ENCODE measurements around the gene SRR.

The SRR gene

DNA sequence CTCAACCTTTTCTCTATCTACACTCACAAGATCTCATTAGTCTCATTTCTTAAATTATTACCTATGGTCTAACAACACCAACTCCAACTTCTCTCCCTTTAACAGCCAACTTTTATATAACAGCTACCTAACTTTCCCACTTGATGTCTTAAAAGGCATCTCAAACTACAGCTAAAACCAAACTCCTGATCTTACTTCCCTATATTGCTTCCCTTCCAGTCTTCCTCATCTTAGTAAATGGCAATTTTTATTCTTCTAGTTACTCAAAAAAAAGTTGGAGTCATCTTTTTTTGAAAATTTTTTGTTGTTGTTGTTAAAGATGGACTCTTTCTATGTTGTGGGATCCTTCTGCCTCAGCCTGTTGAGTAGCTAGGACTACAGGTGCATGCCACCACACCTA, 15.3 kb downstream of the SRR start:
- no peak overlapping the region for H3K4me3 ChIP-seq (ENCODE audit: low read depth, low read length)
- no peak overlapping the region for H2AFZ ChIP-seq (ENCODE audit: low read length, unreplicated experiment)
- H3K4me1 ChIP-seq (ENCODE audit: control insufficient read depth, insufficient read depth, low read length, unreplicated experiment), result no peaks in the 10 kb centered on the region
- no peaks in the 10 kb centered on the region for H3K79me2 ChIP-seq (ENCODE audit: control insufficient read depth, insufficient read depth, low read length, unreplicated experiment)
- H3K27me3 ChIP-seq (ENCODE audit: insufficient read depth, low read length), result no peaks in the 10 kb centered on the region
- H3K36me3 ChIP-seq (ENCODE audit: insufficient read depth, low read length), result peaks cover 18% of the 10 kb centered on the region
- H3K27ac ChIP-seq (ENCODE audit: low read depth, low read length), result no peak overlapping the region

DNA sequence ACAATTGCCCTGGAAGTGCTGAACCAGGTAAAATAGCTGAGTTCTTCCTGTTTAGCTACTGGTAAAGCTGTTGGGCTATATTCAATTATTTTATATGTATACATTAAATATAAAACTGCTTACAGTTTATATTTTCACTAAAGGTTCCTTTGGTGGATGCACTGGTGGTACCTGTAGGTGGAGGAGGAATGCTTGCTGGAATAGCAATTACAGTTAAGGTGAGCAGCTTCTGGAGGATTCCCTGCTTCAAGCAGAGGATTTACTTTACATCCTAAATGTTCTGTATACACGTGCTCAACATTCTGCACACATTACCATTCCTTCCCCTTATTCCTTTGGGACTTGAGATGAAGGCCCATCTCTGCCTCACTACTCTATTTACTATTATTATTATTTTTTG, 17.6 kb downstream of the SRR start:
- H3K79me2 ChIP-seq (ENCODE audit: control insufficient read depth, insufficient read depth, low read length, unreplicated experiment), result no peaks in the 10 kb centered on the region
- H3K27ac ChIP-seq (ENCODE audit: low read depth, low read length), result no peak overlapping the region
- no peaks in the 10 kb centered on the region for H3K4me1 ChIP-seq (ENCODE audit: control insufficient read depth, insufficient read depth, low read length, unreplicated experiment)
- no peak overlapping the region for H2AFZ ChIP-seq (ENCODE audit: low read length, unreplicated experiment)
- peaks cover 32% of the 10 kb centered on the region for H3K36me3 ChIP-seq (ENCODE audit: insufficient read depth, low read length)
- H3K27me3 ChIP-seq (ENCODE audit: insufficient read depth, low read length), result no peaks in the 10 kb centered on the region
- no peak overlapping the region for H3K4me3 ChIP-seq (ENCODE audit: low read depth, low read length)

DNA sequence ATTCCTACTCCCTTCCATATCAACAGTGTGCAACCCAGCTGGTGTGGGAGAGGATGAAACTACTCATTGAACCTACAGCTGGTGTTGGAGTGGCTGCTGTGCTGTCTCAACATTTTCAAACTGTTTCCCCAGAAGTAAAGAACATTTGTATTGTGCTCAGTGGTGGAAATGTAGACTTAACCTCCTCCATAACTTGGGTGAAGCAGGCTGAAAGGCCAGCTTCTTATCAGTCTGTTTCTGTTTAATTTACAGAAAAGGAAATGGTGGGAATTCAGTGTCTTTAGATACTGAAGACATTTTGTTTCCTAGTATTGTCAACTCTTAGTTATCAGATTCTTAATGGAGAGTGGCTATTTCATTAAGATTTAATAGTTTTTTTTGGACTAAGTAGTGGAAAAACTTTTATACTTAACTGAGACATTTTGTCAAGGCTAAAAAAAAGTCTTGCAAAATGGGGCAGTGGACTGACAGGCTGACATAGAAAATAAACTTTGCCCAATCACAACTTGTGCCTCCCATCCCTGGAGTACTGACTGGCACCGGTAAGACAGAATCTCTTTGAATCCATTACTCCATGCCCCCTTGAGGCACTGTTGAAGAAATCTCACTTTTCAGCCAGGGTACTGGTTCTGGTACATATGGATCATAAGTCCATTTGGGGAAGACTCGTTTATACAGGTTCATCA, 20.0 kb downstream of the SRR start:
- H2AFZ ChIP-seq (ENCODE audit: low read length, unreplicated experiment), result no peak overlapping the region
- no peak overlapping the region for H3K4me3 ChIP-seq (ENCODE audit: low read depth, low read length)
- H3K27me3 ChIP-seq (ENCODE audit: insufficient read depth, low read length), result no peaks in the 10 kb centered on the region
- H3K36me3 ChIP-seq (ENCODE audit: insufficient read depth, low read length), result peaks cover 38% of the 10 kb centered on the region
- H3K4me1 ChIP-seq (ENCODE audit: control insufficient read depth, insufficient read depth, low read length, unreplicated experiment), result no peaks in the 10 kb centered on the region
- no peaks in the 10 kb centered on the region for H3K79me2 ChIP-seq (ENCODE audit: control insufficient read depth, insufficient read depth, low read length, unreplicated experiment)
- H3K27ac ChIP-seq (ENCODE audit: low read depth, low read length), result no peak overlapping the region

DNA sequence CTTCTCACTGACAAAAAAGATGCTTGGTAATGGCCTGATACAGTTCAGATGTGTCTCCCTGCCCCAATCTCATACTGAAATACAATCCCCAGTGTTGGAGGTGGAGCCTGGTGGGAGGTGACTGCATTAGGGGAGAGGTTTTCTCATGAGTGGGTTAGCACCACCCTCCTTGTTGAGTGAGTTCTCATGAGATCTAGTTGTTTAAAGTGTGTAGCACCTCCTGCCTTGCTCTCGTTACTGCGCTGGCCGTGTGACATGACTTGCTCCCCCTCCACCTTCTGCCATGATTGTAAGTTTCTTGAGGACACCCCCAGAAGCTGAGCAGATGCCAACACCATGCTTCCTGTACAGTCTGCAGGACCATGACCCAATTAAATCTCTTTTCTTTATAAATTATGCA, 27.6 kb downstream of the SRR start:
- Histone ChIP-seq H2AFZ (ENCODE audit: low read length, unreplicated experiment) (no peak overlapping the region), H3K4me1 (ENCODE audit: control insufficient read depth, insufficient read depth, low read length, unreplicated experiment) (peaks cover 15% of the 10 kb centered on the region), H3K27ac (ENCODE audit: low read depth, low read length) (no peak overlapping the region), H3K79me2 (ENCODE audit: control insufficient read depth, insufficient read depth, low read length, unreplicated experiment) (peaks cover 50% of the 10 kb centered on the region), H3K4me3 (ENCODE audit: low read depth, low read length) (no peak overlapping the region), H3K27me3 (ENCODE audit: insufficient read depth, low read length) (no peaks in the 10 kb centered on the region), H3K36me3 (ENCODE audit: insufficient read depth, low read length) (peaks cover 53% of the 10 kb centered on the region)

DNA sequence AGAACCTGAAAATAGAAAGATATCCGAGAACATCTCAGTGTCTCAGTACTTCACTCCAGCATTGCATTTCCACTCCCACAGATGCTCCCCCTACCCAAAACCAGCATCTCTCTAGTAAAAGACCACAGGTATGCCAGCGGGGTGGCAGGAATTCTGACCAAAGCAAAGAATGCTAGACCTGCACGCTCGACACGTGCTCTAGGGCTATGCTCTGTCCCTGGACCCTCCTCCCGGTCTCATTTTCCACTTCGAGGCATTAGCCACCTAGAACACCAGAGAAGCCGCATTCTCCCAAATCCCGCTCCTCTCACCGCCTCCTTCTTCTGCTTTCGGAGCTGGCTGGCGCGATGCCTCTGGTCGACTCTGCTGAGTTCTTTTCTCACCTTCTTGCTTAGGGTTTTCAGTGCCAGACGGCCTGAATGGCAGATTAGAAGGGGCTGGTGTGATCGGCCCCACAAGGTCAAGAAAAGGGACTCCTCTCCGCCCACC, 32.0 kb downstream of the SRR start:
- H3K4me1 ChIP-seq (ENCODE audit: control insufficient read depth, insufficient read depth, low read length, unreplicated experiment), result peaks cover 19% of the 10 kb centered on the region
- peak overlapping the region; percentile 53 for H3K27ac ChIP-seq (ENCODE audit: low read depth, low read length)
- peaks cover 50% of the 10 kb centered on the region for H3K79me2 ChIP-seq (ENCODE audit: control insufficient read depth, insufficient read depth, low read length, unreplicated experiment)
- H3K4me3 ChIP-seq (ENCODE audit: low read depth, low read length), result peak overlapping the region; percentile 90
- H2AFZ ChIP-seq (ENCODE audit: low read length, unreplicated experiment), result peak overlapping the region; percentile 79
- H3K27me3 ChIP-seq (ENCODE audit: insufficient read depth, low read length), result no peaks in the 10 kb centered on the region
- peaks cover 40% of the 10 kb centered on the region for H3K36me3 ChIP-seq (ENCODE audit: insufficient read depth, low read length)

DNA sequence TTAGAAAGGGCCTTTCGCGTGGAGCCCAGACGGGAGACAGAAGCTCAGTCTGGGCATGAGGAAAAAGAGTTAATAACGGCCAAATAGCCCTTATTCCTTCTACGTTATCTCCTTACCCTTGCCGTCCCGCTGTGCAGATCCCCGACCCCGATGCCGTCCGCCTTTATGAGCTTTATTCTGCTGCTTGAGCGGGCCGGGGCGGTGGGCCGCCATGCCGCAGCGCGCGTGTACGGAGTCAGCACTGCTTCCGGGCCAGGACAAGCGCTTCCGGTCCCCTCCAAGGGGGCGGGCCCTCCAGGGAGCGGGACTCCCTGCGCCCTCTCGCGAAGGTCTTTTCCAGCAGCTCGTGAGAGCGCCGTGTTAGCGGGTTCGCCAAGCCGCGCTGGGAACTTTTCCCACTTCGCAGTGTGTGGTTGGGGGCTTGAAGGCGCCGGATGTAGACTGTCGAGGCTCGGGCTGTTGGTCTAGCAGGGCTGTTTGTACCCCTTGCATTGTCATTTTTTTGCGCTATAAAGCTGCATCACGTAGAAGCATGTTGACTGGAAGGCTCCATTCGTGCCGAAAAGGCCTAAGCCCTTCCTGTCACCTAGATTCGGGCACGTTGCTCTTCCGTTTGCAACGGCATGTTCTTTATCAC, 32.6 kb downstream of the SRR start, which contains the start of gene TSR1:
Gene TSR1 (minus strand): TSS at position 243 of the 637 bp plus-strand sequence. CDS start 30 bp downstream, at position 213.
- H3K36me3 ChIP-seq (ENCODE audit: insufficient read depth, low read length), result peaks cover 35% of the 10 kb centered on the region
- peaks cover 49% of the 10 kb centered on the region for H3K79me2 ChIP-seq (ENCODE audit: control insufficient read depth, insufficient read depth, low read length, unreplicated experiment)
- peak within 1 kb of the TSS; percentile 90 for H3K4me3 ChIP-seq (ENCODE audit: low read depth, low read length)
- peaks cover 19% of the 10 kb centered on the region for H3K4me1 ChIP-seq (ENCODE audit: control insufficient read depth, insufficient read depth, low read length, unreplicated experiment)
- H3K27ac ChIP-seq (ENCODE audit: low read depth, low read length), result peak within 1 kb of the TSS; percentile 53
- no peaks in the 10 kb centered on the region for H3K27me3 ChIP-seq (ENCODE audit: insufficient read depth, low read length)
- H2AFZ ChIP-seq (ENCODE audit: low read length, unreplicated experiment), result peak within 1 kb of the TSS; percentile 99

DNA sequence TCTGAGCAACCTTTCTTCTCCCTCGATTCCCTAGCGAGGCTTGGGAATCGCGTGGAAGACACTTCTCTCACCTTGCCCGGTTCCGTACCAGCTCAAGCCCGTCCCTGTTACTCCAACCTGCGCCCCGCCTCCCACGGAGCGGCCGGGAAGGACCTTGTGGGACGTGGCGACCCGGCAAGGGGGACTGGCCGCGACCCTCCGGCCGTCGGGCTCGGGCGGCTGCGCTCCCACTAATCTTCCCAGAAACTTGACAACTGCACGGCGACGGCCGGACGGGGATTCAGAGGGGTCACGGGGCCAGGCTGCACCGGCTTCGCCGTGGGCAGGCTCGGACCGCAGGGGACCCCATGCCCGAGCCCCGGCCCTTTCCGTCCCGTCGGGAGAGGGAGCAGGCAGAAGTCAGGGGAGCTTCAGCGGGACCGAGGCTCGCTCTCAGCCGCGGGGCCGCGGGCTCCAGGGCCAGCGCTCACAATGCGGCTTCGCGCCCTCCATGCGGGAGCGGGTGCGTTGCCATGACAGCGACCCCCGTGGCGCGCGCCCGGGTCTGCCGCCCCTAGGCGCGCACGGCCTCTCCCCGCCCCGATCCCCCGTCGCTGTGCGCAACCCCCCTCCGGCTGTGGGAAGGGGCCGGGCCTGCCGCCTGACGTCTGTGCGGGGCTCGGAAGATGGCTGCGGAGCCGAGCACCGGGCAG, 33.2 kb downstream of the SRR start, which contains the start of gene SGSM2:
Gene SGSM2 (plus strand): TSS at position 650 of the 692 bp plus-strand sequence. CDS start 188 bp downstream, outside the sequence.
- Histone ChIP-seq H3K4me1 (ENCODE audit: control insufficient read depth, insufficient read depth, low read length, unreplicated experiment) (peaks cover 19% of the 10 kb centered on the region), H3K79me2 (ENCODE audit: control insufficient read depth, insufficient read depth, low read length, unreplicated experiment) (peaks cover 45% of the 10 kb centered on the region), H3K27ac (ENCODE audit: low read depth, low read length) (peak within 1 kb of the TSS; percentile 37; the same call in 1 of the 2 replicates), H3K36me3 (ENCODE audit: insufficient read depth, low read length) (peaks cover 28% of the 10 kb centered on the region), H2AFZ (ENCODE audit: low read length, unreplicated experiment) (peak within 1 kb of the TSS; percentile 99), H3K27me3 (ENCODE audit: insufficient read depth, low read length) (no peaks in the 10 kb centered on the region), H3K4me3 (ENCODE audit: low read depth, low read length) (peak within 1 kb of the TSS; percentile 90)

DNA sequence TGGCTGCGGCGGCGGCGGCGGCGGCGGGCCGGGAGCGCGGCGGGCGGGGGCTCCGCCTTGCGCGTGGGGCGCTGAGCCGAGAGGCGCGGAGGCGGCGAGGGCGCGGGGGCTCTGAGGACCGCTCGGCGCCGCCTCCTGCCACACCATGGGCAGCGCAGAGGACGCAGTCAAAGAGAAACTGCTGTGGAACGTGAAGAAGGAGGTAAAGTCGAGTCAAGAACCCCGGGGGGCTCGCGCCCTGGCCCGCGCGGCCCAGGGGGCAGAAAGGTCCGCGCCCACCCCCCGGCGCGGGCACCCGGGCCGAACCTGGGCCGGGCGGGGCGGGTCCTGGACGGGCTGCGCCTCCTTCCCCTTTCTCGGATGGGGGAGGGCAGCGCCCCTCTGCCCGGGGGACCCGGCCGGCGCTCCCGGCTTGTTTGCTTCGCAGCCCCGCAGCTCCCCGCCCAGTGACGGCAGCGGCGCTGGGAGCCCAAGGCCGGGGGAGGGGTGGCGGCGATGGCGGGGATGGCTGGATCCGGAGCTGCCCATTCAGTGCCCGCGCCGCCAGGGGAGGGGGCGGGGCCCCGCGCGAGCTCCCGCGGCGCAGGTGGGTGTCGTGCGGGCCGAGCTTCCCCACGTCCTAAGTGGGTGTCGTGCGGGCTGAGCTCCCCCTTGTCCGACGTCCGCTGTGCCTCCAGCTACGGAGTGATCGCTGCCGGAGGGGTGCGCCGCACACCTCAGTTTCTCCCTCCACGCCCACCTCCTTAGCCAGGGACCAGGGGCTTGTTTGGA, 34.0 kb downstream of the SRR start:
- peak overlapping the region; percentile 21; the same call in 1 of the 2 replicates for H3K27ac ChIP-seq (ENCODE audit: low read depth, low read length)
- H3K27me3 ChIP-seq (ENCODE audit: insufficient read depth, low read length), result no peaks in the 10 kb centered on the region
- H3K4me3 ChIP-seq (ENCODE audit: low read depth, low read length), result peak overlapping the region; percentile 90
- H3K36me3 ChIP-seq (ENCODE audit: insufficient read depth, low read length), result peaks cover 24% of the 10 kb centered on the region
- H2AFZ ChIP-seq (ENCODE audit: low read length, unreplicated experiment), result peak overlapping the region; percentile 99
- H3K4me1 ChIP-seq (ENCODE audit: control insufficient read depth, insufficient read depth, low read length, unreplicated experiment), result peaks cover 19% of the 10 kb centered on the region
- H3K79me2 ChIP-seq (ENCODE audit: control insufficient read depth, insufficient read depth, low read length, unreplicated experiment), result peaks cover 41% of the 10 kb centered on the region

DNA sequence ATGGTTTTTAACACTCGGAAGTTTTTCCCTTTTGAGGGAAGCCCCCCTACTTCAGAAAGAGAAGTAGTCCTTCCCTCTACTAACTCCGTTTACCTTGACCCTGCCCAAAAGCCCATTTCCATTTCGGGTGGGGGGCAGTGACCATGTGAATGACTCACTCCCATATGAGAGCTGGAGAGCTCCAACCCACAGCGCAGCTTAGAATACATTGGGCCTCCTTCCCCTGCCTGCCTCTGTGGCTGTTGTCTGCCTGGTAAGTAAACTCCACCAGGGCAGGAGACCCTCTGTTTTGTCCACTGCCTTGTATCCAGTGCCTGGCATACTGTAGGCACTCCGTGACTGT, 34.5 kb downstream of the SRR start:
- H3K27ac ChIP-seq (ENCODE audit: low read depth, low read length), result no peak overlapping the region
- H3K79me2 ChIP-seq (ENCODE audit: control insufficient read depth, insufficient read depth, low read length, unreplicated experiment), result peaks cover 35% of the 10 kb centered on the region
- H3K36me3 ChIP-seq (ENCODE audit: insufficient read depth, low read length), result peaks cover 19% of the 10 kb centered on the region
- peak overlapping the region; percentile 78 for H2AFZ ChIP-seq (ENCODE audit: low read length, unreplicated experiment)
- H3K4me1 ChIP-seq (ENCODE audit: control insufficient read depth, insufficient read depth, low read length, unreplicated experiment), result peaks cover 19% of the 10 kb centered on the region
- H3K27me3 ChIP-seq (ENCODE audit: insufficient read depth, low read length), result no peaks in the 10 kb centered on the region
- peak overlapping the region; percentile 90 for H3K4me3 ChIP-seq (ENCODE audit: low read depth, low read length)

DNA sequence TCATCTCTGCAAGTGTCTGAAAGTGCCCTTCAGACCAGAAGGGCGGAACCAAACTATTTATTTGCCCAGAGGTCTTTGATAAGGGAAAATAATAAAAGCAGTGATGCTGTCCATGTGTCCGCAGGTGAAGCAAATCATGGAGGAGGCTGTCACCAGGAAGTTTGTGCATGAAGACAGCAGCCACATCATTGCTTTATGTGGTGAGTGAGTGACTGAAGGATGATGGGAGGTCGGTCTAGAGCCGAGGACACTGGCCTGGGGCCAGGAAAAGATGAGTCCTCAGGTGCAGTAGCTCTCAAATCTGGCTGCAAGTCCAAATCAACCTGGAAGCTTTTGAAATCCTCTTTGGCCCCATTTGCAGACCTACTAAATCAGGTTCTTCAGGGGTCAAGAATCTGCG, 39.7 kb downstream of the SRR start:
- Histone ChIP-seq H3K79me2 (ENCODE audit: control insufficient read depth, insufficient read depth, low read length, unreplicated experiment) (peaks cover 1% of the 10 kb centered on the region), H3K4me1 (ENCODE audit: control insufficient read depth, insufficient read depth, low read length, unreplicated experiment) (peaks cover 6% of the 10 kb centered on the region), H3K4me3 (ENCODE audit: low read depth, low read length) (no peak overlapping the region), H2AFZ (ENCODE audit: low read length, unreplicated experiment) (no peak overlapping the region), H3K36me3 (ENCODE audit: insufficient read depth, low read length) (no peaks in the 10 kb centered on the region), H3K27me3 (ENCODE audit: insufficient read depth, low read length) (no peaks in the 10 kb centered on the region), H3K27ac (ENCODE audit: low read depth, low read length) (no peak overlapping the region)

Data from ACC112 (cell line).